HepG2 (cell line): ENCODE results near the gene MFNG. TPM values are rescaled to one million over a fixed set of nuclear protein-coding genes. Genes with fewer than 3 reads are reported as not detected.

Experiments used
- HIVEP1 ChIP-seq: sonication (generic); formaldehyde crosslinking; IDR thresholded peaks from 2 replicates; pipeline ENCODE4 v1.4.0; 2020; ENCODE audit warnings: mild to moderate bottlenecking, missing genetic modification reagents
- MAF1 ChIP-seq: sonication (generic); formaldehyde crosslinking; IDR thresholded peaks from 2 replicates; pipeline ENCODE4 v1.5.0; 2020; ENCODE audit warnings: missing genetic modification reagents, borderline replicate concordance
- MIXL1 ChIP-seq: IDR thresholded peaks from 2 replicates; pipeline ENCODE4 v1.6.1; 2016
- MXD1 ChIP-seq: sonication (generic); formaldehyde crosslinking; IDR thresholded peaks from 2 replicates; pipeline ENCODE4 v1.4.0; 2020; ENCODE audit warnings: mild to moderate bottlenecking, missing genetic modification reagents
- MXD4 ChIP-seq: IDR thresholded peaks from 2 replicates; pipeline ENCODE4 v1.6.1; 2016; ENCODE audit warnings: mild to moderate bottlenecking, missing biosample characterization, missing genetic modification reagents
- NFE2L1 ChIP-seq: sonication (generic); formaldehyde crosslinking; IDR thresholded peaks from 2 replicates; pipeline ENCODE4 v1.4.0; 2020; ENCODE audit warnings: missing genetic modification reagents, mild to moderate bottlenecking, borderline replicate concordance
- NKX3-1 ChIP-seq: sonication (generic); formaldehyde crosslinking; IDR thresholded peaks from 2 replicates; pipeline ENCODE4 v1.5.0; 2020; ENCODE audit warnings: missing genetic modification reagents
- RBM22 ChIP-seq: fragments of 200-400 bp; formaldehyde crosslinking; optimal IDR thresholded peaks from 2 replicates; pipeline ENCODE3; 2017; ENCODE audit warnings: mild to moderate bottlenecking, low read length, moderate library complexity
- RORA ChIP-seq: sonication (generic); formaldehyde crosslinking; IDR thresholded peaks from 2 replicates; pipeline ENCODE4 v1.5.0; 2020; ENCODE audit warnings: mild to moderate bottlenecking, missing genetic modification reagents, moderate library complexity
- SOX13 ChIP-seq, 3 experiments: fragments of 450-650 bp in 1 of 3; sonication (generic) in 1 of 3; formaldehyde crosslinking in 1 of 3; IDR thresholded peaks in 2 of 3; conservative IDR thresholded peaks in 1 of 3; 2 replicates each; pipeline versions ENCODE4 v1.5.0 to v1.6.1; 2016 to 2020; ENCODE audit warnings: antibody characterized with exemption in 1 of 3, mild to moderate bottlenecking in 1 of 3, missing compliant biosample characterization in 1 of 3, missing genetic modification reagents in 1 of 3, moderate library complexity in 1 of 3
- TSC22D2 ChIP-seq: sonication (generic); formaldehyde crosslinking; IDR thresholded peaks from 2 replicates; pipeline ENCODE4 v1.5.1; 2020; ENCODE audit warnings: missing genetic modification reagents, mild to moderate bottlenecking, borderline replicate concordance
- ZNF280B ChIP-seq: sonication (generic); formaldehyde crosslinking; IDR thresholded peaks from 2 replicates; pipeline ENCODE4 v1.5.0; 2020; ENCODE audit warnings: missing genetic modification reagents, mild to moderate bottlenecking, borderline replicate concordance
- ZNF33A ChIP-seq: sonication (generic); formaldehyde crosslinking; IDR thresholded peaks from 2 replicates; pipeline ENCODE4 v1.5.1; 2020; ENCODE audit warnings: missing genetic modification reagents, mild to moderate bottlenecking, moderate library complexity, borderline replicate concordance
- ZNF441 ChIP-seq: sonication (generic); formaldehyde crosslinking; IDR thresholded peaks from 2 replicates; pipeline ENCODE4 v1.7.0; 2021; ENCODE audit warnings: missing genetic modification reagents, borderline replicate concordance
- ZNF713 ChIP-seq: sonication (generic); formaldehyde crosslinking; IDR thresholded peaks from 2 replicates; pipeline ENCODE4 v1.4.0; 2020; ENCODE audit warnings: mild to moderate bottlenecking, missing genetic modification reagents
- ZNF83 ChIP-seq: sonication (generic); formaldehyde crosslinking; IDR thresholded peaks from 2 replicates; pipeline ENCODE4 v1.4.0; 2020; ENCODE audit warnings: missing genetic modification reagents, mild to moderate bottlenecking, borderline replicate concordance
- polyA plus RNA-seq, 8 experiments: library from polyadenylated mRNA; depleted of rRNA in 3 of 8; stranded (reverse) in 7 of 8; unstranded in 1 of 8; fragments of >200 nt; fragmentation: Illumina TruSeq in 4 of 8; extraction: Trizol in 4 of 8; gene quantifications; 2 replicates each; pipeline versions ENCODE4 v1.2.1 to v1.2.3, GENCODE V29; 2011 to 2016; ENCODE audit warnings: low read depth in 4 of 8, missing spikeins in 1 of 8, mixed read lengths in 1 of 8; ENCODE audit not compliant: insufficient read depth in 1 of 8
- total RNA-seq, 5 experiments: library from RNA; depleted of rRNA; stranded (reverse); fragments of >200 nt; fragmentation: Illumina TruSeq; extraction: Trizol; gene quantifications; 2 replicates each; pipeline ENCODE4 v1.2.3, GENCODE V29; 2016; ENCODE audit warnings: low read depth in 1 of 5
- TF ChIP-seq, protein P1 (sequence below): sonication (generic); formaldehyde crosslinking; IDR thresholded peaks from 2 replicates; pipeline ENCODE4 v1.4.0; 2020; ENCODE audit warnings: missing genetic modification reagents
- TF ChIP-seq, protein P2 (sequence below): sonication (generic); formaldehyde crosslinking; IDR thresholded peaks from 2 replicates; pipeline ENCODE4 v1.5.0; 2020; ENCODE audit warnings: mild to moderate bottlenecking, missing genetic modification reagents
- TF ChIP-seq, protein P3 (sequence below): sonication (generic); formaldehyde crosslinking; IDR thresholded peaks from 2 replicates; pipeline ENCODE4 v1.4.0; 2020; ENCODE audit warnings: mild to moderate bottlenecking, missing genetic modification reagents, borderline replicate concordance

Gene MFNG
- total and polyA plus RNA-seq, 2 of the 13 experiments (the other 11 are each of a cell fraction or from before 2014, with no cell fraction given): 1.0 to 11.7 TPM

GRCh38 chr22:37462983-37463382 is 23.2 kb downstream of the MFNG start (continued):
- TF ChIP-seq ZNF280B (no peak), ZNF33A (no peak), MIXL1 (0 out of 2 replicates have a peak, but pooled peaks have one; percentile 24), MAF1 (CRISPR knock-in tag) (no peak), SOX13 (IDR thresholded peaks at IDR 0.05) (no peak), SOX13 (CRISPR knock-in tag; conservative IDR thresholded peaks at IDR 0.05 in 1 of 2, IDR thresholded peaks at IDR 0.05 in 1 of 2) (0 out of 4 replicates have a peak, but pooled peaks of 1 of the 2 experiments have one; percentile 21), MXD4 (CRISPR knock-in tag) (no peak), ZNF83 (no peak), MXD1 (CRISPR knock-in tag) (no peak), TSC22D2 (CRISPR knock-in tag) (peak; percentile 51; the same call in 1 of the 2 replicates), RORA (no peak), HIVEP1 (CRISPR knock-in tag) (no peak), NKX3-1 (CRISPR knock-in tag) (no peak), ZNF441 (CRISPR knock-in tag) (peak; percentile 51; the same call in 1 of the 2 replicates), NFE2L1 (CRISPR knock-in tag) (no peak), ZNF713 (CRISPR knock-in tag) (no peak), RBM22 (no peak)
- TF ChIP-seq, protein P1, sequence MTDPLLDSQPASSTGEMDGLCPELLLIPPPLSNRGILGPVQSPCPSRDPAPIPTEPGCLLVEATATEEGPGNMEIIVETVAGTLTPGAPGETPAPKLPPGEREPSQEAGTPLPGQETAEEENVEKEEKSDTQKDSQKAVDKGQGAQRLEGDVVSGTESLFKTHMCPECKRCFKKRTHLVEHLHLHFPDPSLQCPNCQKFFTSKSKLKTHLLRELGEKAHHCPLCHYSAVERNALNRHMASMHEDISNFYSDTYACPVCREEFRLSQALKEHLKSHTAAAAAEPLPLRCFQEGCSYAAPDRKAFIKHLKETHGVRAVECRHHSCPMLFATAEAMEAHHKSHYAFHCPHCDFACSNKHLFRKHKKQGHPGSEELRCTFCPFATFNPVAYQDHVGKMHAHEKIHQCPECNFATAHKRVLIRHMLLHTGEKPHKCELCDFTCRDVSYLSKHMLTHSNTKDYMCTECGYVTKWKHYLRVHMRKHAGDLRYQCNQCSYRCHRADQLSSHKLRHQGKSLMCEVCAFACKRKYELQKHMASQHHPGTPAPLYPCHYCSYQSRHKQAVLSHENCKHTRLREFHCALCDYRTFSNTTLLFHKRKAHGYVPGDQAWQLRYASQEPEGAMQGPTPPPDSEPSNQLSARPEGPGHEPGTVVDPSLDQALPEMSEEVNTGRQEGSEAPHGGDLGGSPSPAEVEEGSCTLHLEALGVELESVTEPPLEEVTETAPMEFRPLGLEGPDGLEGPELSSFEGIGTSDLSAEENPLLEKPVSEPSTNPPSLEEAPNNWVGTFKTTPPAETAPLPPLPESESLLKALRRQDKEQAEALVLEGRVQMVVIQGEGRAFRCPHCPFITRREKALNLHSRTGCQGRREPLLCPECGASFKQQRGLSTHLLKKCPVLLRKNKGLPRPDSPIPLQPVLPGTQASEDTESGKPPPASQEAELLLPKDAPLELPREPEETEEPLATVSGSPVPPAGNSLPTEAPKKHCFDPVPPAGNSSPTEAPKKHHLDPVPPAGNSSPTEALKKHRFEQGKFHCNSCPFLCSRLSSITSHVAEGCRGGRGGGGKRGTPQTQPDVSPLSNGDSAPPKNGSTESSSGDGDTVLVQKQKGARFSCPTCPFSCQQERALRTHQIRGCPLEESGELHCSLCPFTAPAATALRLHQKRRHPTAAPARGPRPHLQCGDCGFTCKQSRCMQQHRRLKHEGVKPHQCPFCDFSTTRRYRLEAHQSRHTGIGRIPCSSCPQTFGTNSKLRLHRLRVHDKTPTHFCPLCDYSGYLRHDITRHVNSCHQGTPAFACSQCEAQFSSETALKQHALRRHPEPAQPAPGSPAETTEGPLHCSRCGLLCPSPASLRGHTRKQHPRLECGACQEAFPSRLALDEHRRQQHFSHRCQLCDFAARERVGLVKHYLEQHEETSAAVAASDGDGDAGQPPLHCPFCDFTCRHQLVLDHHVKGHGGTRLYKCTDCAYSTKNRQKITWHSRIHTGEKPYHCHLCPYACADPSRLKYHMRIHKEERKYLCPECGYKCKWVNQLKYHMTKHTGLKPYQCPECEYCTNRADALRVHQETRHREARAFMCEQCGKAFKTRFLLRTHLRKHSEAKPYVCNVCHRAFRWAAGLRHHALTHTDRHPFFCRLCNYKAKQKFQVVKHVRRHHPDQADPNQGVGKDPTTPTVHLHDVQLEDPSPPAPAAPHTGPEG: no peak
- TF ChIP-seq, protein P2, sequence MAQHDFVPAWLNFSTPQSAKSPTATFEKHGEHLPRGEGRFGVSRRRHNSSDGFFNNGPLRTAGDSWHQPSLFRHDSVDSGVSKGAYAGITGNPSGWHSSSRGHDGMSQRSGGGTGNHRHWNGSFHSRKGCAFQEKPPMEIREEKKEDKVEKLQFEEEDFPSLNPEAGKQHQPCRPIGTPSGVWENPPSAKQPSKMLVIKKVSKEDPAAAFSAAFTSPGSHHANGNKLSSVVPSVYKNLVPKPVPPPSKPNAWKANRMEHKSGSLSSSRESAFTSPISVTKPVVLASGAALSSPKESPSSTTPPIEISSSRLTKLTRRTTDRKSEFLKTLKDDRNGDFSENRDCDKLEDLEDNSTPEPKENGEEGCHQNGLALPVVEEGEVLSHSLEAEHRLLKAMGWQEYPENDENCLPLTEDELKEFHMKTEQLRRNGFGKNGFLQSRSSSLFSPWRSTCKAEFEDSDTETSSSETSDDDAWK (CRISPR knock-in tag): no peak
- TF ChIP-seq, protein P3, sequence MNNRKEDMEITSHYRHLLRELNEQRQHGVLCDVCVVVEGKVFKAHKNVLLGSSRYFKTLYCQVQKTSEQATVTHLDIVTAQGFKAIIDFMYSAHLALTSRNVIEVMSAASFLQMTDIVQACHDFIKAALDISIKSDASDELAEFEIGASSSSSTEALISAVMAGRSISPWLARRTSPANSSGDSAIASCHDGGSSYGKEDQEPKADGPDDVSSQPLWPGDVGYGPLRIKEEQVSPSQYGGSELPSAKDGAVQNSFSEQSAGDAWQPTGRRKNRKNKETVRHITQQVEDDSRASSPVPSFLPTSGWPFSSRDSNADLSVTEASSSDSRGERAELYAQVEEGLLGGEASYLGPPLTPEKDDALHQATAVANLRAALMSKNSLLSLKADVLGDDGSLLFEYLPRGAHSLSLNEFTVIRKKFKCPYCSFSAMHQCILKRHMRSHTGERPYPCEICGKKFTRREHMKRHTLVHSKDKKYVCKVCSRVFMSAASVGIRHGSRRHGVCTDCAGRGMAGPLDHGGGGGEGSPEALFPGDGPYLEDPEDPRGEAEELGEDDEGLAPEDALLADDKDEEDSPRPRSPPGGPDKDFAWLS (CRISPR knock-in tag): no peak
